Stimulated activated CD8-positive, alpha-beta memory T cell treated with anti-CD3 and anti-CD28 coated beads, Interleukin-4, amount 100 ng/mL, for 4 hours (primary cell): ENCODE results near the gene SMIM24.

ENCODE experiments used
- DNase-seq, 2 donors: peaks; one replicate each; pipeline ENCODE4 v3.0.0-alpha.2; 2020; ENCODE audit warnings: low read depth in 2 of 2, low spot score in 1 of 2

Gene SMIM24

DNA sequence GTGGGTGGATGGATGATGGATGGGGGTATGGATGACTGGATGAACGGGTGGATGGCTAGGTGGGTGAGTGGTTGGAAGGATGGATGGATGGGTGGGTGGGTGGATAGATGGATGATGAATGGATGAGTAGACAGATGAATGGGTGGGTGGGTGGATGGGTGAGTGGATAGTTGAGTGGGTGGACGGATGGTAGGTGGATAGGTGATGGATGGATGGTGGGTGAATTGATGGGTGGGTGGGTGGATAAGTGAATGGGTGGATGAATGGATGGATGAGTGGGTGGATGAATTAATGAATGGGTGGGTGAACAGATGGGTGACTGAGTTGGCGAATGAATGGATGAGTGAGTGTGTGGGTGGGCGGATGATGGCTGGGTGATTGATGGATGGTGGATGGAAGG lies 4.9 kb downstream of the SMIM24 start:
- DNase-seq, result no peak

DNA sequence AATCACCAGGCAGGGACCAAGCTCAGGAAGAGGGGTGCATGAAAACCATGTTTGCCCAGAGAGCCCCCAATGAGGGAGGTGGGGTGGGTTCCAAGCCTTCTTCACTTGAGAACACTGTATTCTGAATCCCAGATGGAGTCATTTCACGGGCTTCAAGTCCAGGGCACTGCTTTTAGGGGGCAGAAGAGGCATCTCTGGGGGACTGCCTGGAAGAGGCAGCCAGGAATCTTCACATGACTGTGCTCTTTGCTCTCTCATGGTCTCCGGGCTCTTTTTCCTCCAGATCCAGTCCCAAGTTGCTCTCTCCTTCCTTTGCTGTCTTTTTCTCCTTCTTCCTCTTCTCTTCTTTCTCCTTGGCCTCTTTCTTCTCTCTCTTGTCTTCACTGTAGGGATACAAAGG lies 5.7 kb downstream of the SMIM24 start:
- no peak for DNase-seq

DNA sequence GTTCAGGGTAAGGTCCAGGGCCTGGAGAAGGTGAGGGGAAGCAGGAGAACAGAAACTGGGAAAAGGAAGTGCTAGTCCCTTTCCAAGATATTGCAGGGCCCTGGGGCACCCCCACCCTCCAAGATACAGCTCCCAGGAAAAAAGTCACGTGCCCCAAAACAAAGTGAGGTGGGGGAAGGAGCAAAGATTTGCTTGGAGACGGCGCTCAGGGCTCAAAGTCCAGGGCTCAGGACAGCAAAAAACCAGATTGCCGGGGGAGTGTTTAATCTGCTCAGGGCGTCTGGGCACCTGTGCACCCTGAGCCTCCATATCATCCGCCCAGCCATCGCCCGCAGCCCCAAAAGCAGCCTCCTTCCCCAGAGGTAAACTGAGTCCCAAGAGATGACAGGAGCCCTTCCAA lies 6.3 kb downstream of the SMIM24 start:
- no peak for DNase-seq

DNA sequence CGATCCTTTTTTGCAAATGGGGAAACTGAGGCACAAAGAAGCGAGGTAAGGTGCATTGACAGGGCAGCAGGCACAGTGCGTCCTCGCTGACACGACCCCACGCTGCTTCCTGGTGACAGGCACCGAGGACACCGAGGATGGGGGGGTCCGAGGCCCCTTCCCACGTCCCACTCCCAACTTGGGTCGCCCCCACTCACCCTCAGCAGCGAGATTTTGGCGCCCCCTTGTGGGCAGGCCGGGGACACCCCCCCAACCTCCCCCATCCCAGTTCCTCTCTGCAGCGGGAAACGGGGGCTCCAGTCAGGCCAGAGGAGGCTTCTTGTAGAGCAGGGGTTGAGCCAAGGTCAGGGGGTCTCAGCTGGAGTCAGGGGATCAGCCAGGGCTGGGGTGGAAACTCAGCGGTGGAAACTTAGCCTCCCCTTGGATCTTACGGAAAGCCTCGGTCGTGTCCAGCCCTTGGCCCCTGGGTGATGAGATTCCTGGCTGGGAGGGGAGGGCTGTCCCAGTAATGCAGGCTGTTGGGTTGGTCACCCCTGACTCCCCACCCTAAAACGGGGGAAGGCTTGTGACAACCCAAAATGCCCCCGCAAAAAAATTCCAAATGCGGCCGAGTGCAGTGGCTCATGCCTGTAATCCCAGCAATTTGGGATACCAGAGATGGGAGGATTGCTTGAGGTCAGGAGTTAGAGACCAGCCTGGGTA lies 8.2 kb downstream of the SMIM24 start:
- DNase-seq, result no peak

DNA sequence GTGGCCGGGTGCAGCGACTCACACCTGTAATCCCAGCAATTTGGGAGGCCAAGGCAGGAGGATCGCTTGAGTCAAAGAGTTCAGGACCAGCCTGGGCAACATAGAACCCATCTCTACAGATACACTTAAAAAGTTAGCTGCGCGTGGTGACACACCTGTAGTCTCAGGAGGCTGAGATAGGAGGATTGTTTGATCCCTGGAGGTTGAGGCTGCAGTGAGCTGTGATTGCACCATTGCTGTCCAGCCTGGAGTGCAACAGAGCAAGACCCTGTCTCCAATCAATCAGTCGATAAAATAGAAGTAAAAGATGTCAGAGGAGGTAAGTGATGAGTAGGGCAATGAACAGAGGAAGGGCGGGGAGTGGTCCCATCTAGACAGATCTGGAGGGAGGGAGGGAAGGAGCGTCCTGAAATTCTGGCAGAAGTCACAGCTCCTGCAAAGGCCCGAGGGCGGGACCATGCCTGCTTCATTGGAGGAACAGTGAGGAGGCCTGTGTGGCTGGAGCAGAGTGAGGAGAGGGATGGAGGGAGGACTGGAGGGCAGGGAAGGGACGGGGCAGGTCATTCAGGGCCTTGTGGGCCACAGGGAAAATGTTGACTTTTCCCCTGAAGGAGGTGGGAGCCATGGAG lies 9.7 kb downstream of the SMIM24 start:
- no peak for DNase-seq

- no peak for DNase-seq
These were observed 10.5 kb downstream of the SMIM24 start for GRCh38 chr19:3469638-3470499.

GRCh38 chr19:3468211-3468610 lies 12.1 kb downstream of the SMIM24 start:
- DNase-seq, result no peak

DNA sequence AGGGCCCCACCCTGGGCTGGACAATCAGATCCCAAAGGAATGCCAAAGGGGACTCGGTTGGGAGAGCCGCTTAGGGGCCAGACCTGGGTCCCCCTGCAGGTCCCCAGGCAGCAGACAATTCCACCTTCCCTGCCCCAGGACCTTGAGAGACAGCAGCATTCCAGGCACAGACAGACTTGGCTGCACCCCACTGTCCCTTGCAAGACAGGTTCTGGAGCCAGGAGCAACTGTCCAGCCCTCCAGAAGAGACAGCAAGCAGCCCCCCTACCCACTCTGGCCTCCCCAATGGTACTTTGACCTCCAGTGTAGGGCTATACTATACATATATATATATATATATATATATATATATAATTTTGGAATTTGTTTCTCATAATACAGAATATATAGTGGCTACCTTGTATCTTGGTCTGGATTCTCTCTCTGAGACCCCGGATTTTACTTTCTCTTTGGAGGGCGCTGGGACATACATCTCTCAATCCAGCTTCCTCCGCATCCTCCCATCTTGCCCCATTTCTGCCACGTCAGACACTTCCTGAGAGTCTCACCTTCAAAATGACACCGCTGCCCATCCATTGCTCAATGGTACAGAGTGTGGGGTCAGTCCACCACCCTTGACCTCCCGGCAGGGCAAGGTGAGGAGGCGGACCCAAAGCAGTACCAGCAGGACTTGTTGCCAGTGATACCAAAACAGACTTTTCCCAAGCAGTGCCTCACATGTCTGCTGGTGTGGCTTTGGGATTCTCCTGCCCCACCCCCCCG lies 12.7 kb downstream of the SMIM24 start:
- DNase-seq, result no peak

- no peak for DNase-seq
These were observed 13.7 kb downstream of the SMIM24 start for GRCh38 chr19:3466635-3467034.

GRCh38 chr19:3465552-3465951 lies 14.8 kb downstream of the SMIM24 start:
- DNase-seq, result no peak

DNA sequence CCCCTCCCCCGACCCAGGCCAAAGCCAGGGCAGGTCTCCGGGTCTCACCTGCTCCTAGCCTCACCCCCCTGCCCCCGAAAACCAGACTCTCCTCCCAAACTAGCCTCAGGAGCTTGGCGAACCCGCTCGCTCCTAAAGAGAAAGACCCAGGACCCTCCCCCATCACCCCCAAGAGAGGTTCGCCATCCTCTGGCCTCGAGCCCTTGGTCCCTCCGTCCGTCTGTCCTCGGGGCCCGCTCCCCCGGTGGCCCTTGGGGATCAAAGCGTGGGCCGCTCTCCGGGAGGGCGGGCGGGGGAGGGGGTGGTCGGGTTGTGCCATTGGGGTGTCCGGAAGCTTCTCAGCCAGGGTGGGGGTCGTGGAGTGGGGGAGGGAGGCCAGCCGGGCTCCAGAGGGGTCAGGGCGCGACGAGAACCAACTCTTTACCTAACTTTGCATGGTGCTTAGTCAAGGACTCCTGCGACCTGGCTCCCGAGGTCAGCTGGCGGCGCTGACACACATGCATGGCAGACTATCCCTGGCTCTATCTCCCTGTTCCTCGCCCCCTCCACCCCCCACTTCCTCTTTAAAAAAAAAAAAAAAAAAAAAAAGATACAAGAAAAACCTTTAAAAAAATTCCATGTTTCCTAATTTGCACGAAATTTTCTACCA lies 15.6 kb downstream of the SMIM24 start:
- DNase-seq, result no peak

GRCh38 chr19:3463714-3464586 lies 16.4 kb downstream of the SMIM24 start:
- no peak for DNase-seq

DNA sequence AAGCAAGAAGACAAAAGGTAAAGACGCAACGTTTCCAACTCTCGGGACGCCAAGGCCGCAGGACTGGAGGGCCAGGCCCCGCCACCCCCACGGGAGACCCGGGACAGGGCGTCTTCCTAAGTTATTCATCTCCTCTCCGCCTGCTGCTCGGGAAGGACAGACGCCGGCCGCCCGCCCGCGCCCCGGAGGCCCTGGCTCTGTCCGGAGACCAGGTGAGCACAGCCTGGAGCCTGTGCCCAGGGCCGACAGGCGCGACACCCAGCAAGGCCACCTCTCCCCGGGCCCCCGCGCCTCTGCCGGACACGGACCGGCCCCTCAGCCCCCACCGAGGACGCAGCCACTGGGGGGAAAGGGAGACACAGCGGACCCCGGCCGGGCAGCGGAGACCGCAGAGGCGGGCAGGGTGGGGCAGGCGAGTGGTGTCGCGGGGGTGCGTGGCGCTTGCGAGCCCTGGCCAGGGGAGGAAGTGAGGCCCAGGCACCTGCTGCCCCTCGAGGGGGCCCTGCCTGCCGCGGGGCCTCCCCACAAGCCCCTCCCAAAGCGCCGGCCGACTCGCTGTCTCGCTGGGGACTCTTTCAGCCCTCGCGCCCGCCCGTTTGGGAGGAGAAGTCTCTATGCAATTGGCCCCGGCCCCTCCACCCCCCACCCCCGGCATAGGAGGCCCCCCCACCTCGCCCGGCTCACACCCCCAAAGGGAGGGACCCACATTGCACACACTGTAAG lies 17.2 kb downstream of the SMIM24 start:
- no peak for DNase-seq

DNA sequence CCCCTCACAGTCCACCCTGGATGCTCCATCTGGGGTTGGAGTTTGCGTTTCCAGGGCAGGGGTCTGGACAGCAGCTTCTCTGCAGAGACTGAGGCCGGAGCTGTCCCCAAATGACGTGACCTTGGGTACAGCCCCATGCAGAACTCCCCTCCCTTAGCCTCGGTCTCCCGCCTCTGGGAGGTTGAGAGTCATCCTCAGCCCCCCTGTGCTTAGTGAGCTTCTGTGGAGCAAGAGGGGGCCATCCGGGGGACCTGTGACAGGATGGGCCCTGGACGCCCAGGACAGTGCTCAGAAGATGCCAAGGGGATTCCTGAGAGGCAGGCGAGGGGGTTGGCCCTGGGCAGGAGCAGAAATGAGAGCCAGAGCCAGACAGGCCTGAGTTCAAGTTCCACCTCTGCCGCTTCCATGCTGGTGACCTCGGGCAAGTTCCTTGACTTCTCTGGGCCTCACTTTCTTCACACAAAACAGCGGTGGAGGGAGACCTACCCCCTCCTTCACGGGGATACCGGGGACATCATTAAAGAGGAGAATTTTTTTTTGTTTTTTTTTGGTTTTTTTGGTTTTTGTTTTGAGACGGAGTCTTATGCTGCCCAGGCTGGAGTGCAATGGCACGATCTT lies 20.3 kb downstream of the SMIM24 start:
- DNase-seq, result no peak

- no peak for DNase-seq
These were observed 21.0 kb downstream of the SMIM24 start for GRCh38 chr19:3459089-3459881.

DNA sequence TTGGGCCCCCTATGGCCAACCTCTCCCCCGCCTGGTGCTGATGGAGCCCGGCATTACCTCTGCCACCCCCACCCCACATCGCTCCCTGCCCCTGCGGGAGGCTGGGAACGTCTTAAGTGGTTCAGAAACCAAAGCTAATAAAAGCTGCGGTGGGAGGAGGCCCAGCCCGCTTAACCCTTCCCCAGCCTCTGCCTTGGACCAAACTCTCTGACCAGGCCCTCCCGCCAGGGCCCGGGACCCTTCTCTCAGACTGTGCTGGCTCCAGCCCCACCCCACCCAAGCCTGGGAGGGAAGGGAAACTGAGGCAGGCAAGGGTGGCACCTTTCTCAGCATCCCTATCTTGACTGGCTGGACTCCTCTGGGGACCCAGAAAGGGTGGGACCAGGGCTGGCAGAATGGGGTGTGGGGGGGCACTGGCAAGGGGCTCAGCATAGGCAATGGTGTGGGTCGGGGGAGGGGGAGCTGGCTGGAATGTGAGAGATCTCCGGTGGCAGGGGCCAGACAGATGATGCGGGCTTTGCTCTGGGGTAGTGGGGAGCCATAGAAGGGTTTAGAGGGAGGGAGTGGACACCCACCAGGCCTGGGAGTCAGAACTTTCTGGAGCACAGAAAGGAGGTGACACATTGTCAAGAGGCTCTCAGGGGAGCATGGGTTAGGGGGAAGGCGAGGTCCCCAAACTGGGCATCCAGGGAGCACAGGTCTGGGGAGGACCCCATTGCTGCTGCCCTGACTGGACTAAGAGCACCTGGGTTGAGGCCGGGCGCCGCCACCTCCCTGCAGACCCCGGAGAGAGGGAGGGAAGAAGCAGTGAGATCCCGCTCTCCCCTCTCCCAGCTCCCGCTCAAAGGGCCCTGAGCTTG lies 21.9 kb downstream of the SMIM24 start:
- DNase-seq, result no peak
